ENCODE measurements around the gene GALNT18. TPM values are rescaled to one million over a fixed set of nuclear protein-coding genes. Genes with fewer than 3 reads are reported as not detected.

The GALNT18 gene
- polyA plus RNA-seq, 1 donor (not counting 4 experiments of a cell fraction or from before 2014, with no cell fraction given): 27.2 TPM

- no peak overlapping the region for H3K9ac ChIP-seq (ENCODE audit: control insufficient read depth, extremely low read depth, insufficient read depth, low read length)
Measured at GRCh38 chr11:11279956-11280689, 341.7 kb downstream of the GALNT18 start.

GRCh38 chr11:11272254-11272653 is 349.6 kb downstream of the GALNT18 start:
- Histone ChIP-seq H3K79me2 (ENCODE audit: control insufficient read depth, insufficient read depth, low read length) (no peaks in the 10 kb centered on the region), H3K36me3 (ENCODE audit: control insufficient read depth in 2 of 2, extremely low read depth in 1 of 2, insufficient read depth in 2 of 2, low read length in 2 of 2) (no peaks in the 10 kb centered on the region), H2AFZ (ENCODE audit: control insufficient read depth, low read length) (no peak overlapping the region), H3K4me1 (ENCODE audit: control insufficient read depth, extremely low read depth, insufficient read depth, low read length) (peaks cover 3% of the 10 kb centered on the region), H3K27me3 (ENCODE audit: control insufficient read depth, extremely low read depth, insufficient read depth, low read length) (no peaks in the 10 kb centered on the region), H4K20me1 (ENCODE audit: control insufficient read depth, extremely low read depth, insufficient read depth, low read length) (no peaks in the 10 kb centered on the region), H3K27ac (ENCODE audit: control insufficient read depth, insufficient read depth, low read length) (no peak overlapping the region), H3K9me3 (ENCODE audit: control insufficient read depth, low read depth, low read length) (no peaks in the 10 kb centered on the region), H3K4me3 (ENCODE audit: control insufficient read depth in 2 of 3, extremely low read depth in 1 of 3, insufficient read depth in 2 of 3, low read depth in 1 of 3, low read length in 3 of 3) (no peak overlapping the region), H3K4me2 (ENCODE audit: control insufficient read depth, extremely low read depth, insufficient read depth, low read depth, low read length) (no peak overlapping the region), H3K9ac (ENCODE audit: control insufficient read depth, extremely low read depth, insufficient read depth, low read length) (no peak overlapping the region), H3K9me1 (ENCODE audit: control insufficient read depth, extremely low read depth, insufficient read depth, low read length) (no peaks in the 10 kb centered on the region)
- TF ChIP-seq CTCF (optimal IDR thresholded peaks at IDR 0.05 in 1 of 3, IDR thresholded peaks at IDR 0.05 in 1 of 3, conservative IDR thresholded peaks at IDR 0.05 in 1 of 3; ENCODE audit: extremely low read depth in 1 of 3, insufficient read depth in 2 of 3, low read length in 3 of 3) (no peak), EZH2 (IDR thresholded peaks at IDR 0.05; ENCODE audit: low read length) (no peak)
- DNase-seq (ENCODE audit: low read depth, low spot score): no peak
- FAIRE-seq: no peak
- dilution Hi-C loops (cut with MboI; ENCODE audit: extremely low pct_ligation_motif_present, low sequenced_read_pairs): no loop called here

More at GRCh38 chr11:11279956-11280689, 341.7 kb downstream of the GALNT18 start:
- TF ChIP-seq EZH2 (IDR thresholded peaks at IDR 0.05; ENCODE audit: low read length) (no peak), CTCF (optimal IDR thresholded peaks at IDR 0.05 in 1 of 3, IDR thresholded peaks at IDR 0.05 in 1 of 3, conservative IDR thresholded peaks at IDR 0.05 in 1 of 3; ENCODE audit: extremely low read depth in 1 of 3, insufficient read depth in 2 of 3, low read length in 3 of 3) (no peak)
- H3K4me3 ChIP-seq (ENCODE audit: control insufficient read depth in 2 of 3, extremely low read depth in 1 of 3, insufficient read depth in 2 of 3, low read depth in 1 of 3, low read length in 3 of 3): no peak overlapping the region
- H3K27ac ChIP-seq (ENCODE audit: control insufficient read depth, insufficient read depth, low read length): no peak overlapping the region
- no peaks in the 10 kb centered on the region for H3K9me3 ChIP-seq (ENCODE audit: control insufficient read depth, low read depth, low read length)
- DNase-seq (ENCODE audit: low read depth, low spot score): no peak
- H3K9me1 ChIP-seq (ENCODE audit: control insufficient read depth, extremely low read depth, insufficient read depth, low read length): no peaks in the 10 kb centered on the region
- no peak overlapping the region for H3K4me2 ChIP-seq (ENCODE audit: control insufficient read depth, extremely low read depth, insufficient read depth, low read depth, low read length)
- H3K36me3 ChIP-seq (ENCODE audit: control insufficient read depth in 2 of 2, extremely low read depth in 1 of 2, insufficient read depth in 2 of 2, low read length in 2 of 2): peaks cover 0 to 9% of the 10 kb centered on the region in 2 experiments
- H2AFZ ChIP-seq (ENCODE audit: control insufficient read depth, low read length): no peak overlapping the region
- H3K79me2 ChIP-seq (ENCODE audit: control insufficient read depth, insufficient read depth, low read length): no peaks in the 10 kb centered on the region
- no peaks in the 10 kb centered on the region for H3K4me1 ChIP-seq (ENCODE audit: control insufficient read depth, extremely low read depth, insufficient read depth, low read length)
- dilution Hi-C loops (cut with MboI; ENCODE audit: extremely low pct_ligation_motif_present, low sequenced_read_pairs): no loop called here
- H3K27me3 ChIP-seq (ENCODE audit: control insufficient read depth, extremely low read depth, insufficient read depth, low read length): no peaks in the 10 kb centered on the region
- no peaks in the 10 kb centered on the region for H4K20me1 ChIP-seq (ENCODE audit: control insufficient read depth, extremely low read depth, insufficient read depth, low read length)
- no peak for FAIRE-seq

Data from keratinocyte (primary cell).